ENCODE measurements around the gene CEP104. TPM values are rescaled to one million over a fixed set of nuclear protein-coding genes. Genes with fewer than 3 reads are reported as not detected.

Gene CEP104
- total and polyA plus RNA-seq, 10 of the 15 experiments (the other 5 are each of a cell fraction or from before 2014, with no cell fraction given) = 7.2 to 34.8 (median 19.3) TPM

DNA sequence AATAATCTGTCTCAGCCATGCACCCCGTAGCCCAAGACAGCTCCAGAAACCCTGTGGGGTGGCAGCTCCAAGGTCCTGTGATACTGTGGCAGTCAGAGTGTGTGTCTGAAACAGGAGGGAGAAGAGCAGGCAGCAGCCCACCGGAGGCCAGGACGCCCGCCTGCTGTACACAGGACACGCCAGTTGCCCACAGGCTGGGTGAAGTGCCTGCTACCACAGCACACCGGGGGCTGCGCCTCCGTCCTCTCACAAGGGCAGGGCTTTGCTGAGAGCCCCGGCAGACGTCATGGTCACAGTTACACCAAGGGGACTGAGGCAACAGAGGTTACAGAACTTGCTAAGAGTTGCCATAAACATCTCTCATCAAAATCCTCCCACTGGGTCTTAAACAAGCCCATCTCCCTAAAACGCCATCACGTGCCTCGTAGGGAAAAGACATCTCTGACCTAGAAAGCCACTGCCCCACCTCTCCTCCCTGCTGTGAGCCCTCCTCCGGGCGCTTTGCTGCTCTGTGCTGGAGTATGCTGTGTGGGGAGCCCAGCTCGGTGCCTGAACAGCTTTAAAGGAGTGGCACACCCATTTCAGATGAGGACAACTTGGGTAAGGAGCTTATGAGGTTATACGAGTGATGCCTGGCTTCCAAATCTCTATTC lies 37.7 kb upstream of the CEP104 start (continued):
- TF ChIP-seq, protein P1, sequence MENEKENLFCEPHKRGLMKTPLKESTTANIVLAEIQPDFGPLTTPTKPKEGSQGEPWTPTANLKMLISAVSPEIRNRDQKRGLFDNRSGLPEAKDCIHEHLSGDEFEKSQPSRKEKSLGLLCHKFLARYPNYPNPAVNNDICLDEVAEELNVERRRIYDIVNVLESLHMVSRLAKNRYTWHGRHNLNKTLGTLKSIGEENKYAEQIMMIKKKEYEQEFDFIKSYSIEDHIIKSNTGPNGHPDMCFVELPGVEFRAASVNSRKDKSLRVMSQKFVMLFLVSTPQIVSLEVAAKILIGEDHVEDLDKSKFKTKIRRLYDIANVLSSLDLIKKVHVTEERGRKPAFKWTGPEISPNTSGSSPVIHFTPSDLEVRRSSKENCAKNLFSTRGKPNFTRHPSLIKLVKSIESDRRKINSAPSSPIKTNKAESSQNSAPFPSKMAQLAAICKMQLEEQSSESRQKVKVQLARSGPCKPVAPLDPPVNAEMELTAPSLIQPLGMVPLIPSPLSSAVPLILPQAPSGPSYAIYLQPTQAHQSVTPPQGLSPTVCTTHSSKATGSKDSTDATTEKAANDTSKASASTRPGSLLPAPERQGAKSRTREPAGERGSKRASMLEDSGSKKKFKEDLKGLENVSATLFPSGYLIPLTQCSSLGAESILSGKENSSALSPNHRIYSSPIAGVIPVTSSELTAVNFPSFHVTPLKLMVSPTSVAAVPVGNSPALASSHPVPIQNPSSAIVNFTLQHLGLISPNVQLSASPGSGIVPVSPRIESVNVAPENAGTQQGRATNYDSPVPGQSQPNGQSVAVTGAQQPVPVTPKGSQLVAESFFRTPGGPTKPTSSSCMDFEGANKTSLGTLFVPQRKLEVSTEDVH (IDR thresholded peaks at IDR 0.05; ENCODE audit: low read depth, partially characterized antibody) = no peak
- TF ChIP-seq GABPA (IDR thresholded peaks at IDR 0.05; ENCODE audit: low read depth) (no peak), CBFB (IDR thresholded peaks at IDR 0.05; ENCODE audit: low read depth) (no peak), BMI1 (IDR thresholded peaks at IDR 0.05; ENCODE audit: borderline replicate concordance) (no peak), ATF7 (IDR thresholded peaks at IDR 0.05; ENCODE audit: low read depth) (no peak), TARDBP (IDR thresholded peaks at IDR 0.05; ENCODE audit: borderline replicate concordance) (no peak), KLF5 (IDR thresholded peaks at IDR 0.05; ENCODE audit: partially characterized antibody) (no peak), PAX5 (IDR thresholded peaks at IDR 0.05; ENCODE audit: borderline replicate concordance, low read depth, low read length) (no peak), RFX5 (IDR thresholded peaks at IDR 0.05; ENCODE audit: low read depth, low read length) (no peak), ESRRA (IDR thresholded peaks at IDR 0.05; ENCODE audit: low read length) (no peak)
- TF ChIP-seq, protein P2, sequence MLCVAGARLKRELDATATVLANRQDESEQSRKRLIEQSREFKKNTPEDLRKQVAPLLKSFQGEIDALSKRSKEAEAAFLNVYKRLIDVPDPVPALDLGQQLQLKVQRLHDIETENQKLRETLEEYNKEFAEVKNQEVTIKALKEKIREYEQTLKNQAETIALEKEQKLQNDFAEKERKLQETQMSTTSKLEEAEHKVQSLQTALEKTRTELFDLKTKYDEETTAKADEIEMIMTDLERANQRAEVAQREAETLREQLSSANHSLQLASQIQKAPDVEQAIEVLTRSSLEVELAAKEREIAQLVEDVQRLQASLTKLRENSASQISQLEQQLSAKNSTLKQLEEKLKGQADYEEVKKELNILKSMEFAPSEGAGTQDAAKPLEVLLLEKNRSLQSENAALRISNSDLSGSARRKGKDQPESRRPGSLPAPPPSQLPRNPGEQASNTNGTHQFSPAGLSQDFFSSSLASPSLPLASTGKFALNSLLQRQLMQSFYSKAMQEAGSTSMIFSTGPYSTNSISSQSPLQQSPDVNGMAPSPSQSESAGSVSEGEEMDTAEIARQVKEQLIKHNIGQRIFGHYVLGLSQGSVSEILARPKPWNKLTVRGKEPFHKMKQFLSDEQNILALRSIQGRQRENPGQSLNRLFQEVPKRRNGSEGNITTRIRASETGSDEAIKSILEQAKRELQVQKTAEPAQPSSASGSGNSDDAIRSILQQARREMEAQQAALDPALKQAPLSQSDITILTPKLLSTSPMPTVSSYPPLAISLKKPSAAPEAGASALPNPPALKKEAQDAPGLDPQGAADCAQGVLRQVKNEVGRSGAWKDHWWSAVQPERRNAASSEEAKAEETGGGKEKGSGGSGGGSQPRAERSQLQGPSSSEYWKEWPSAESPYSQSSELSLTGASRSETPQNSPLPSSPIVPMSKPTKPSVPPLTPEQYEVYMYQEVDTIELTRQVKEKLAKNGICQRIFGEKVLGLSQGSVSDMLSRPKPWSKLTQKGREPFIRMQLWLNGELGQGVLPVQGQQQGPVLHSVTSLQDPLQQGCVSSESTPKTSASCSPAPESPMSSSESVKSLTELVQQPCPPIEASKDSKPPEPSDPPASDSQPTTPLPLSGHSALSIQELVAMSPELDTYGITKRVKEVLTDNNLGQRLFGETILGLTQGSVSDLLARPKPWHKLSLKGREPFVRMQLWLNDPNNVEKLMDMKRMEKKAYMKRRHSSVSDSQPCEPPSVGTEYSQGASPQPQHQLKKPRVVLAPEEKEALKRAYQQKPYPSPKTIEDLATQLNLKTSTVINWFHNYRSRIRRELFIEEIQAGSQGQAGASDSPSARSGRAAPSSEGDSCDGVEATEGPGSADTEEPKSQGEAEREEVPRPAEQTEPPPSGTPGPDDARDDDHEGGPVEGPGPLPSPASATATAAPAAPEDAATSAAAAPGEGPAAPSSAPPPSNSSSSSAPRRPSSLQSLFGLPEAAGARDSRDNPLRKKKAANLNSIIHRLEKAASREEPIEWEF (IDR thresholded peaks at IDR 0.05; ENCODE audit: insufficient replicate concordance, low read depth, low read length) = no peak
